ENCODE data around the gene SH3BP1.
A peak's percentile ranks its signal among the peaks of the same experiment; 100 is the strongest.

SH3BP1 gene

DNA sequence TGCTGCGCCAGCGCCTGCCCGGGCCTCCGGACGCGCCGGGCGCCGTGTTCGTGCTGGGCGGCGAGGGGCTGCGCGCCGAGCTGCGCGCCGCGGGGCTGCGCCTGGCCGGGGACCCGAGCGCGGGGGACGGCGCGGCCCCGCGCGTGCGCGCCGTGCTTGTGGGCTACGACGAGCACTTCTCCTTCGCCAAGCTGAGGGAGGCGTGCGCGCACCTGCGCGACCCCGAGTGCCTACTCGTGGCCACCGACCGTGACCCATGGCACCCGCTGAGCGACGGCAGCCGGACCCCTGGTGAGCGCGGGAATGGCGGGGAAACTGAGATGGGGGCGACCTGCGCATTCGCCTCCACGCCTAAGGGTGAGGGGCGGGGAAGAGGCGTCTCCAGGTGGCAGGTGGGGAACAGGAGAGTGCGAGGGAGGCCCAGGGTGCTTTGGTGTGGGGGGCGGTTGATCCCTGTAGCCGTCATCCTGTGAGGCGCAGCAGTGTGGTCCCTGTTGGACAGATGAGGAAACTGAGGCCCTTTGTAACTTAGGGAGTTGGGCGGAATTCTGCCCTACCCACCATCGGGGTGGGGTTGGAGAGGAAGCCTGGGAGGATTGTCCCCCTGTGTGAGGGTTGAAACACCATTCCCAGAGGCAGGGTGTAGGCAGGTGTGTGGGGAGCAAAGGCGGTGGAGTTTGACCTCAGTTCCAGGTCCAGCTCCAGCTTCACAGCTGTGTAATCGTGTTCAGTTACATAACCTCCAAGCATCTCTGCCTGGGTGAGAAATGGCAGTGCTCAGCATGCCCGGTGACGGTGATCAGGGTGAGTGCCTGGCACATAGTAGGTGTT, 19.8 kb downstream of the SH3BP1 start:
- peak; percentile 34 for DNase-seq

DNA sequence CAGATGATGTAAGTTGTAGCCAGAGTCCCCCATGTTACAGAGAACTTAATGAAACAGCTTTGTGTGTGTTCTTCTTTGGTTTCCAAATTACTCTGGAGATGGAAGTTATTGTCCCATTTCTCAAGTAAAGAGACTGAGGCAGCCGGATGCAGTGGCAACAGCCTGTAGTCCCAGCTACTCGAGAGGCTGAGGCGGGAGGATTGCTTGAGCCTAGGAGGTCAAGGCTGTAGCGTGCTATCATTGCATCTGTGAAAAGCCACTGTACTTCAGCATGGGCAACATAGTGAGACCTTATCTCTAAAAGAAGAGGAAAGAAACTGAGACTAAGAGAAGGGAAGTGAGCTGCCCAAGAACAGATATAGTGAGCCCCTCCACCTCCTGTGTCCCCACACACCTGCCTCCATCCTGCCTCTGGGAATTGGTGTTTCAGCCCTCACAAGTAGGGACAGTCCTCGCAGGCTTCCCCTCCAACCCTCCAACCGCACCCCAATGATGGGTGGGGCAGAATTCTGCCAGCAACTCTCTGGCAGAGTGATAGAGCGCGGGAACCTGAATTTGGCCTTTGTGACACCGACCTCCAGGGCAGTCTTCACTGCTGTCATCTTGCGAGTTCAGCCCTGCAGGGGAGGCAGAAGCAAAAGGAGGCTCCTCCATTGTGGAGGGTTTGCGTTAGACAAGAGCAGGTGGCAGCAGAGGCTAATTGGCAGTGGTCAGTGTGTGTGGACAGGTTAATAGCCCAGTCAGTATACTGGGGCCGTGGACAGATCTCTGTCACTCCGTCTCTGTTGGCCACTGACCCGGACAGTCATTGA, 20.6 kb downstream of the SH3BP1 start:
- no peak for DNase-seq

DNA sequence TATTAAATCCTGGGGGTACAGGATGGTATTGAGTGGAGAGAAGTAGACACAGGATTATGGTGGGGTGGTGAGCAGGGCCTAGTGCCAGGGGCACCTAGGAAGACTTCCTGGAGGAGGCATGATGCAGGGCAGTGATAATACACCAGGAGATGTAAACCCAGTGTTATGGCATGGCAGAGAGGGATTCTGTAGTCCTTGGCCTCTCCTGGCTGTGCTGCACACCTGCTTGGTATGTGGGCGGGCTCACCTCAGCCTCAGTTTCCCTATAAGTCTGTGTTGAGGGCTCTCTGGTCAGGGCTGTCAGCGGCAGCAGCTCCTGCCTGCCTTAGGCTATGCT, 21.2 kb downstream of the SH3BP1 start:
- DNase-seq, result no peak

DNA sequence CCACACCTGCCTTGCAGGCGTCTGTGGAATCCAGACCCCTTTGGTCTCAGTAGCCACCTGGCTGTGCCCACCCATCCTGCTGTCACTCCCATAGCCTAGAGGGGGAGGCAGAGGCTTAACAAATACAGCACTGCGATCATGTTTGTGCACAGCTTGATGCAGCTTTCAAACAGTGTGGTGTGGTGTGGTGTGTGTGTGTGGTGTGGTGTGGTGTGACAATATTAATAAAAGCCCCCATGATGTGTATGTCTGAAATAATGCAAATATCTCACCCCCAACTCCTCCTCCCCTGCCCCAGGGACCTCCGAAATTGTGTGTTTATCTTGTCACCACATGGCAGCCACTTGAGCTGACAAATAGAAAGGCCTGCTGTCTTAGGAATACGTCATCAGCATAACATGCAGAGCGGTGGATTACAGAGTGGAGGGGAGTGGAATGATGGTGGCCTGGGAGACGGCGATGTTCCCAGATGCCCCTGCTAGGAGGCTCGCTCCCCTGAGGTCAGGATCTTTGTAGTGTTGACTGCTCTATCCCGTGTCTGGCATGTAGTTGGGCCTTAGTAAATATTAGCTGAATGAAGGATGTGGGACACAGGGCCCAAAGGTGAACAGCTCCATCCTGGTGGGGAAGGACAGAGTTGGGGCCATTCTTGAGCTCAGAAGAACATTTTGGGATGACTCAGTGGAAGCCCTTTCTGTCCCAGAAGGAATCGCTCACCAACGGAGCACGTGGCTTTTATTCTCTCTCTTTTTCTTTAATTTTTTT, 21.9 kb downstream of the SH3BP1 start:
- no peak for DNase-seq

DNA sequence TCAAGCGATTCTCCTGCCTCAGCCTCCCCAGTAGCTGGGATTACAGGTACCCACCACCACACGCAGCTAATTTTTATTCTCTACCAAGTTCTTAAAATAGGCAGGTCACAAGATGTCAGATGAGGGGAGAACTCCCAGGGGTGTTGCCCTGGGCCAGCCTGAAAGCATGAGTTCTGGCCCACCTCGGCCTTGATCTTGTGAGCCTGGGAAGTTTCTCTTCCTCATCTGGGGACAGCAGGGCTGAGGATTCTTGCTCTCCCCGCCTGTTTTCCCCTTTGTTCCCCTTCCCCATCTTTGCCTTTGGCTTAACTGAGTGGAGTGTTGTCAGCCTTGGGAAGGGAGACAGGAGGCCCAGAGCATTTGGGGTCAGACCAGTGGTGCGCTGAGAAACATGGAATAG, 22.6 kb downstream of the SH3BP1 start:
- no peak for DNase-seq

DNA sequence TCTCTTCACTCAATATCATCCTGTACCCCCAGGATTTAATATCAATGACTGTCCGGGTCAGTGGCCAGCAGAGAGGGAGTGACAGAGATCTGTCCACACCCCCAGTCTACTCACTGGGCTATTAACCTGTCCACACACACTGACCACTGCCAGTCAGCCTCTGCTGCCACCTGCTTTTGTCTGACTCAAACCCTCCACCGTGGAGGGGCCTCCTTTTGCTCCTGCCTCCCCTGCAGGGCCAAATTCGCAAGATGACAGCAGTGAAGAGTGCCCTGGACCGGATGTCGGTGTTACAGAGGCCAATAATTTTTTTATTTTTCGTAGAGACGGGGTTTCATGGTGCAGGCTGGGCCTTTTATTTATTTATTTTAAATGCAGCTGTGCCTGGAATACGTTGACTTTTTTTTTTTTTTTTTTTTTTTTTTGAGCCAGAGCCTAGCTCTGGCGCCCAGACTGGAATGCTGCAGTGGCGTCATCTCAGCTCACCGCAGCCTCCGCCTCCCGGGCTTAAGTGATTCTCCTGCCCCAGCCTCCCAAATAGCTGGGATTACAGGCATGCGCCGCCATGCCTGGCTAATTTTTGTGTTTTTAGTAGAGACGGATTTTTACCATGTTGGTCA, 24.2 kb downstream of the SH3BP1 start:
- DNase-seq, result no peak

DNA sequence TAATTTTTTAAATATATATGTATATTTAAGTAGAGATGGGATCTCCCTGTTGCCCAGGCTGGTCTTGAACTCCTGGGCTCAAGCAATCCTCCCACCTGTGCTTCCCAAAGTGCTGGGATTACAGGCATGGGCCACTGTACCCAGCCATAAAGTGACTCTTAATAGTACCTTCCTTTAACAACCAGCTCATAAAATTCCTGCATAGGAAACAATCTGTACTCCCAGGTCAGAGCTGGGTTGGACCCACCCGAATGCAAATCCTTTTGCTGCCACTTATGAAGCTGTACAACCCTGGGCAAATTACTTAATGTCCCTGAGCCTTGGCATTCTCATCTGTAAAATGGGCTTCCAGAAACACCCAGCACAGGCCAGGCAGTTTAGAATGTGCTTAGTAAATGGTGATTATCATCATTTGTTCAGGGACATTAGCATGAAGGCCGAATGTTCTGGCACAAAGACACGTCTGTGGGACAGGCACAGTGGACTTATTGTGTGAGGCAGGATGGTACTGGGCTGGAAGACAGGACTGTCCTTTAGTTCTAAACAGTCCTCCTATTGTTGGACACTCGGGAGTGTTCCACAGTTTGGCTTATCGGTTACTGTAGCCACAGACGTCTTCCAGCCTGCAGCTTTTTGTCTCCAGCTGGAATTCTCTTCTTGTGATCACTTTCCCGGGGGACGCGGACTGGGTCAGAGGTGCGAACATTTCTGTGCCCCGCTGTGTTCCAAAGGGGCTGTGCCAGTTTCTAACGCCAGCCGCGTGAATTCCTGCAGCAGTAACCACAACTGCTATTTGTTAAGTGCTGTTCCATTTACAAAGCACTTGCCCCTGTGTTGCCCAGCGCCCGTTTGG, 25.0 kb downstream of the SH3BP1 start:
- DNase-seq, result no peak

DNA sequence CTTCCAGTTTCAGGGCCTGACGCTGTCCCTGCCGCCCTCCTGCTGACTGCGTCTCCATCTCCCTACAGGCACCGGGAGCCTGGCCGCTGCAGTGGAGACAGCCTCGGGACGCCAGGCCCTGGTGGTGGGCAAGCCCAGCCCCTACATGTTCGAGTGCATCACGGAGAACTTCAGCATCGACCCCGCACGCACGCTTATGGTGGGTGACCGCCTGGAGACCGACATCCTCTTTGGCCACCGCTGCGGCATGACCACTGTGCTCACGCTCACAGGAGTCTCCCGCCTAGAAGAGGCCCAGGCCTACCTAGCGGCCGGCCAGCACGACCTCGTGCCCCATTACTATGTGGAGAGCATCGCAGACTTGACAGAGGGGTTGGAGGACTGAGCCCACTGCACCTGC, 26.0 kb downstream of the SH3BP1 start:
- no peak for DNase-seq

DNA sequence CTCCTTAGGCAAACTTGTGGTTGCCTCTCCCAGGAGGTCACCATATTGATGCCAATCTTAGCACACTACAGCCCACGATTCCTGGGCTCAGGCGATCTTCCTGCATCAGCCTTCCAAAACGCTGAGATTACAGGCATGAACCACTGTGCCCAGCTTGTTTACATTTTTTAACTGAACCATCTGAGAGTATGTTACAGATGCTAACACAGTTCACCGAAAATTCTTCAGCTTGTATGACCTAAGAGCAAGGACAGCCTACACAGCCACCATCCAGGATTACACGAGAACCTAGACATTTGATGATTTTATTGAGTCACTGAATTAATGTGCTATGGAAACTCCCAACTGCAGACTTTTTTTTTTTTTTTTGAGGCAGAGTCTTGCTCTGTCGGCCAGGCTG, 30.1 kb downstream of the SH3BP1 start:
- DNase-seq, result no peak

DNA sequence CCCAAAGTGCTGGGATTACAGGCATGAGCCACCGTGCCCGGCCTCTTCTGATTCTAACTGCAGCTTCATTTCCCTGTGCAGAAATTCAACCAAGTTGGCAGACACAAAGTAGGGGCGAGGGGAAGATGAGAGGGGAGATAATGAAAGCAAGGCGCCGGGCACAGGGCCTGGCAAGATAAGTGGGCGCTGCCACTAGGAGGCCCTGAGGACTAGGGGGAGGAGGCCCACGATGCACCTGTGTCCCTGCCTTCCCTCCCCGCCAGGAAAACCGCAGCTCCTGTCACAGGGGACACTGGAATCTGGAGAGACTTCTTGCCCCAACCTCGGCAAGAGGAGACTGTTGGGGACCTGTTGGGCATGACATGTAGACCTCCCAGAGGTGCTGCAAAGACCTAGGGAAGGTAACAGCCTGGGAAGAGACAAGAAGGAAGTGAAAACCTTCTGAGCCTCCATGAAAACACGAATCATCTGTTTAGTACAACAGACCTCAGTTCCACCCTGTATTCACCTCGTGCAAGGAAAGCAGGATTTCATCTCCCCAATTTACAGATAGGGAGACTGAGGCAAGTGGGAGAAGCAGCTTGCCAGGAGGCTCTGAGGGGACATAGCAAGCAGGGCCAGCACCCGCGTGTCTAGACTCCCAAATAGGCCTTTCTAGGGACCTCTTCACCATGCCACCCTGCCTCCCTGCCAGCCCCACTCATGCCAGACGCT, 32.9 kb downstream of the SH3BP1 start:
- DNase-seq, result peak; percentile 17

DNA sequence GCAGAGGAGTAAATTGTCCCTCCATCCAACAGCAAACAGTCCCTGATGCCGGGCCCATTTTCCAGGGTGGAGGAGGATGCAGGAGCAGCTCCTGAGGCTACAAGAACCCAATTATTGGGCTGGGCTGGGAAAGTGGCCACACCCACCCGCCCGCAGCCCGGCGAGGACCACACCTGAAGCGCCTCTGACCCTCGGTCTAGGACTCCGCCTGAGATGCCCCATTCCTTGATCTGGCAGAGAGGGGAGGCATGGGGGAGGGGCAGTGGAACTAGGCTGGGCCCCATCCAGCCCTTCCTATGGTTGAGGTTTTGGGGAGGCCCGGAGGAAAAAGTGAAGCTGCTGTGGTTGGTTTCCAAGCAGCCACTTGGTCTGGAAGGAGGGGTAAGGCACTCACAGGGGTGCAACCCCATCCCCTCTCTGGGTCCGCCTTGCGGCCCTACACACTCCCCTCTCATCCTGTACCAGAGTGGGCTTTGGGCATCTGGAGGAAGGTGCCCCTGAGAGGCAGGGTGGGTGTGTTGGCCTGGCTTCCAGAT, 33.5 kb downstream of the SH3BP1 start:
- no peak for DNase-seq

DNA sequence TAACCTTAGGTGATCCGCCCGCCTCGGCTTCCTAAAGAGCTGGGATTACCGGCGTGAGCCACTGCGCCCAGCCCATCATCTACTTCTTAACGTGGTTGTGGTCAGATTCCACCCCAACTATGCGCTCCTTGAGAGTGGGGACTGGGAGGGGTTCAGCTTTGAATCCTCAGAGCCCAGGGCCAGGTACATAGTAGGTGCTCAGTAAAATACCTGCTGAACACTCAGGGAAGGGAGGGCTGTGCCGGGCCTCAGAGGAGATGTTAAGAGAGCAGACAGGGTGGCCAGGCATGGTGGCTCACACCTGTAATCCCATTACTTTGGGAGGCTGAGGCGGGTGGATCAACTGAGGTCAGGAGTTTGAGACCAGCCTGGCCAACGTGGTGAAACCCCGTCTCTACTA, 34.8 kb downstream of the SH3BP1 start:
- no peak for DNase-seq

DNA sequence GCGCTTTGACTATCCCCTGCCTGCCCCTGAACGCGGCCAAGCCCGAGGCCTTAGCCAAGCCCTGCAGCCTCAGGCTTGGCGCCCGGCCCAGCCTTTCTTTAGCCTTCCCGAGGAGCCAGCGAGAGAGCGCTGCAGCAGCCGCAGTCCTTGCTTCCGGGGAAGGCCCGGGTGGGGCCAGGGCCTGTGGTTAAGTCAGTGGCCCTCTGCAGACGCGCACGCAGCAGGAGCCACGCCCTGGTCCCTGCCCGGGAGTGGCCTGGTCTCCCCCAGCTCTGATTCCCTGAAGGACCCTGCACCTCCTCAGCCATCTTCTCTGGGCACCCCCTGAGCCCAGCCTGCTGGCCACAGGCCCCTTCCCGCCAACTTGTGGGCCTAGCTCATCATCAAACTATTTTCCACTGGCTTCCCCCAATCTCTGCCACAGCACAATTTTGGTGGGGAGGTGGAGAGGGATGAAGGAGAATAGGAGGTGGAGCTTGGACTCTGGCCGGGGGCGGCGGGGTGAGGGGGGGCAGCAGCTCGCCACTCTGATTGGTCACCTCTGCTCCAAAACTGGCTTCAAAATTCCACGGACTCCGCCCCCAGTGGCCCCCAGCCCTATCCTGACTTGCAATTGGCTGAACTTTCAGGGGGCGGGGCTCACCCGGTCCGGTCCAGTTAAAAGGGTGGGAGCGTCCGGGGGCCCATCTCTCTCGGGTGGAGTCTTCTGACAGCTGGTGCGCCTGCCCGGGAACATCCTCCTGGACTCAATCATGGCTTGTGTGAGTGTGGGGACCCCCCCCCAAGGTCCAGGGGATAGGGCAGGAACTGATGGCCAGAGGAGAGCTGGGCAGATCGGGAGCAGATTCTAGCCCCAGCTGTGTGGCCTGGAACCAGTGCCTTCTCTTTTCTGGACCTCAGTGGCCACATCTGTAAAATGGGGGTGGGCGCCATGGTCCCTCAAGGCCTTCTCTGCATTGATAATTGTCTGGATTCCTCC, 35.8 kb downstream of the SH3BP1 start, which contains the start of gene LGALS1:
TSS of gene LGALS1 (plus strand) at position 686 of the 979 bp plus-strand sequence. CDS start at position 753, 67 bp downstream.
- peak; percentile 64 for DNase-seq

DNA sequence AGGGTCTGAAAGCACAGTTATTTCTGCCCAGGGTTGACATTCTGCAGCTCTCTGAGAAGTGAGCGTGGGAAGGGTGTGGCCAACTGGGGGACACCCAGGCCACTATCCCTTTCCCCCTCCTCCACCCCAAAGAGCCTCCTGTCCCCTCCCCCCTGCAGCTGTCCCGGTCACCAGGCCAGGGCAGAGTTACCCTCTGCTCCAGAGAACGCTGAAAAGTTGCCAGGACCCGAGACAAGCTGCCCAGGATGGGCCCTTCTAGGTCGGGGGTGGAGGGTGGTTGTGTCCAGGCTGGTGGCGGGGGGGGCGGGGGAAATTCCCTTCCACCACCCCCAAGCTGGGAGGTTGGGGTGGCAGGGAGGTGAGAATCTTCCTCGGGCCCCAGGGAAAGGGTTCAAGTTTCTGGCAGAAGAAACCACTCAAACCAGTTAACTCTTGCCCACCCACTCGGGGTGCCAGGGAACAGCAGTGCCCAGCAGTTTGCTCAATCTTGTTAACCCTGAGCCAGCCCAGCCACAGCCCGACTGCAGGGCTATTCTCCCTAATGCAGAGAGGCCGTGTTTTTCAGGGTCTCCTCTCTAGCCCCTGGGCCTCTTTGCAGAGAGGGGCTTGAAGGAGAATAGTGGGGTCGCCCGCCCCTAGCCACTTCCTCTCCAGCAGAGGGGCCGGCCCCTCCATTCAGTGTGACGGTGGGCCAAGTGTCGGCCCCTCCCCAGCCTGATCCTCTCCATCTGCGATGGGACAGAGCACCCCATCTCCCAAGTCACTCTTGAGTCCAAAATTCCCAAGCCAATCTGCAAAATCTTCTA, 36.7 kb downstream of the SH3BP1 start:
- peak; percentile 30 for DNase-seq

DNA sequence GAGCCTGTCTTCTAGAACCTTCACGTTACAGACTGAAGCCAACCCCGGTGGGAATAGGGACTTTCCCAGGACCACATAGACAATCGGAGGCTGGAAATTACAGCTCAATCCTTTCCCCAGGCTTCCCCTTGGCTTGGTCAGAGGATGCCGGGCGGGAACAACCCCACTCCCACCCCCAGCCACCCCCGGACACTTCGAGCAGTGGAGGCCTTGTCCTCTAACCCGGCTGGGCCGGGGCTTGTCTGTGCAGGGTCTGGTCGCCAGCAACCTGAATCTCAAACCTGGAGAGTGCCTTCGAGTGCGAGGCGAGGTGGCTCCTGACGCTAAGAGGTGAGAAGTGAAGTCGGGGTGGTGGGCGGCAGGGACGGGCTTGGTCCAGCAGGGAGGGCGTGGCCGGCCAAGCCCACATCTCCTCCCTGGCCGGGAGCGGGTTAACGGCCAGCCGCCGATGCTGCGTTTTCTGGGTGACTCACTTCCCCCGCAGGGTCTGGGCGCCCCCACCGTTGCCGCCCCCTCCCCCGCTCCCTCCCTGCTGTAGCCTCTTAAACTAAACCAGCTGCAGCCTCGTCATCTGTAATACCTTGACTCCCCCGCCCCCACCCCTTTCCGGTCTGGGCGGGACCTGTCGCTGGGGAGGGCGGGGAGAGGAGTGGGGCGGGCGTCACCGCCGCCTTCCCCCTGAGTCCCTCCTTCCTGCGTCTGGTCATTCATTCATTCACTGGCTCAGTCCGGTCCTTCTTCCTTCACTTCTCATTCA, 37.4 kb downstream of the SH3BP1 start:
- DNase-seq, result peak; percentile 94

DNA sequence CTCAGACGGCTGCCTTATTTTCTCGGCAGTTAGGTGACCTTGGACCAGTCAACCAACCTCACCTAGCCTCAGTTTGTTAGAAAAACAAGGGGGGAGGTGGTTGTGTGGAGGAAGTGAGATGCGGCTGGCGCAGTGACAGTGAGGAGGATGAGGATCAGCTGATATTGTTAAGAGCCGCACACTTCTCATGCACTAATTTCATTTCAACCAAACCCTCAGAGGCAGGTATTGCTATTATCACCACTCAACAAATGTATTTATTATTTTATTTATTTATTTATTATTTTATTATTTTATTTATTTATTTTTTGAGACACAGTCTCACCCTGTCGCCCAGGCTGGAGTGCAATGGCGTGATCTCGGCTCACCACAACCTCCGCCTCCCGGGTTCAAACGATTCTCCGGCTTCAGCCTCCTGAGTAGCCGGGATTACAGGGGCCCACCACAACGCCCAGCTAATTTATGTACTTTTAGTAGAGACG, 38.1 kb downstream of the SH3BP1 start:
- no peak for DNase-seq

DNA sequence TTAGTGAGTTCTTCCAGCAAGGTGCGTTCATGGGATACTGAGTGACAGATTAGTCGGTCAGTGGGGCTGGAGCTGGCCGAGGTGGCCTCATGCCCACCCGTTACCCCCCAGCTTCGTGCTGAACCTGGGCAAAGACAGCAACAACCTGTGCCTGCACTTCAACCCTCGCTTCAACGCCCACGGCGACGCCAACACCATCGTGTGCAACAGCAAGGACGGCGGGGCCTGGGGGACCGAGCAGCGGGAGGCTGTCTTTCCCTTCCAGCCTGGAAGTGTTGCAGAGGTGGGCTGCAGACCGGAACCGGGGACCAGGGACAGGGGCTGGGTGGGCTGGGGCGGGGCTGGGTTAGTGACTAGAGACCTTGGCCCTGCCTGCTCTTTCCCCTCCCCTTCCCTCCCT, 38.9 kb downstream of the SH3BP1 start:
- DNase-seq, result no peak

DNA sequence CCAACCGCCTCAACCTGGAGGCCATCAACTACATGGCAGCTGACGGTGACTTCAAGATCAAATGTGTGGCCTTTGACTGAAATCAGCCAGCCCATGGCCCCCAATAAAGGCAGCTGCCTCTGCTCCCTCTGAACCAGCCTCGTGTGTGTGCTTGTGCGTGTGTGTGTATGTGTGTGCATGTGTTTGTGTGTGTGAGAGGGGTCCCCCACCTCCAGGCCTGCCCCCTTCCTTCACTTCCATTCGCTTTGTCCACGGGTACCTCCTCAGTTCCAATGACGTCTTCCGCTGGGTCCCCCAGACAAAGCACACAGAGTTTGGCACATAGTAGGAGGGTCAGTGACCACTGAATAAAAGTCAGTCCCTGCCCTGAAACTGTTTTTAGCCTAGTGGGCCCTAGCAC, 40.2 kb downstream of the SH3BP1 start:
- no peak for DNase-seq

All from activated naive CD4-positive, alpha-beta T cell treated with Interleukin-2 at 50 U/mL for 16 hours (primary cell).